K562 (cell line): ENCODE data around the gene EXOC7. TPM values are rescaled to one million over a fixed set of nuclear protein-coding genes. Genes with fewer than 3 reads are reported as not detected.

Experiments
- HDAC6 ChIP-seq: IDR thresholded peaks from 2 replicates; pipeline ENCODE4 v1.6.1; 2012; ENCODE audit warnings: low read depth, mild to moderate bottlenecking, control low read depth, inconsistent platforms, low read length, moderate library complexity
- NRF1 ChIP-seq, 2 experiments: fragments of 450-650 bp; IDR thresholded peaks in 1 of 2; conservative IDR thresholded peaks in 1 of 2; 2 replicates each; pipeline ENCODE4 v1.6.1; 2014; ENCODE audit warnings: mild to moderate bottlenecking in 2 of 2
- RFX1 ChIP-seq: fragments of 450-650 bp; IDR thresholded peaks from 2 replicates; pipeline ENCODE4 v1.6.1; 2016; ENCODE audit warnings: mild to moderate bottlenecking, moderate library complexity
- ZC3H8 ChIP-seq: fragments of 450-650 bp; IDR thresholded peaks from 2 replicates; pipeline ENCODE4 v1.6.1; 2017
- ZNF184 ChIP-seq: sonication (generic); formaldehyde crosslinking; IDR thresholded peaks from 2 replicates; pipeline ENCODE4 v1.5.0; 2020; ENCODE audit warnings: missing genetic modification reagents
- polyA plus RNA-seq, 8 experiments: library from polyadenylated mRNA; depleted of rRNA in 4 of 8; stranded (reverse) in 5 of 8; unstranded in 3 of 8; fragments of >200 nt; fragmentation: Nextera tagmentation in 2 of 8; fragmentation: Illumina TruSeq in 1 of 8; extraction: Ambion mirVana in 2 of 8; extraction: Trizol in 1 of 8; gene quantifications; 2 replicates each; pipeline versions ENCODE4 v1.2.1 to v1.2.3, GENCODE V29; 2011 to 2014; ENCODE audit warnings: inconsistent platforms in 1 of 8, missing spikeins in 1 of 8
- total RNA-seq, 7 experiments: library from RNA; depleted of rRNA in 6 of 7; stranded (reverse); fragments of >200 nt in 6 of 7; fragmentation: Illumina TruSeq in 2 of 7; extraction: Trizol in 2 of 7; gene quantifications; 2 replicates each; pipeline versions ENCODE4 v1.2.1 to v1.2.3, GENCODE V29; 2011 to 2021; ENCODE audit warnings: low replicate concordance in 1 of 7
- TF ChIP-seq, protein P1 (sequence below): fragments of 200-800 bp; sonication (Bioruptor generic); IDR thresholded peaks from 2 replicates; pipeline ENCODE4 v1.6.1; 2016; ENCODE audit warnings: missing genetic modification characterization, missing compliant biosample characterization

Gene EXOC7
- total and polyA plus RNA-seq, 9 of the 15 experiments (the other 6 are each of a cell fraction or from before 2014, with no cell fraction given) = 18.6 to 57.0 (median 35.0) TPM

DNA sequence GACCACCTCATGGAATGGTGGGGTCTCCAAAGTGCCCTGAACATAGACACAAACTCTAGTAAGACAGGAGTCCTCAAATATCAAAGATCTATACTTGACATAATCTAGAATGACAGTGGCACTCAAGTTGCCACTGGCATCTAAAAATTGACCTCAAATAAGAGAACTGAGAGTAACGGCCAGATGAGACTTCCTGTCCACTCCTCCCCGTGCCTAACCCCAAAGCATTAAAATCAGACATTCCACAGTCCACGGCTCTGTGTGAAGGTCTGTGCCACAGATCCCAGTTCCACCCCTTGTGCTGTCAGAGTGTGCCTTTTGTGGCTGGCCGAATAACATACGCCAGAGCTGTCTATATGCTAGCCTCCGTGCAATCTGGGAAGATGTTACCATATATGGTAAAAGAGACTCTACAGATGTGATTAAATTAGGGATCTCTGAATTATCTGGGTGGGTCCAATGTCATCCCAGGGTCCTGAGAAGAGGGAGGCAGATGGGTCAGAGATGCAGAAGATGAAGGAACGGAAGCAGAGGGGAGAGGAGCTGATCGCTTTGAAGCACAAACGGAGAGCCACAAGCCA lies 55.5 kb downstream of the EXOC7 start (continued):
- TF ChIP-seq, protein P1, sequence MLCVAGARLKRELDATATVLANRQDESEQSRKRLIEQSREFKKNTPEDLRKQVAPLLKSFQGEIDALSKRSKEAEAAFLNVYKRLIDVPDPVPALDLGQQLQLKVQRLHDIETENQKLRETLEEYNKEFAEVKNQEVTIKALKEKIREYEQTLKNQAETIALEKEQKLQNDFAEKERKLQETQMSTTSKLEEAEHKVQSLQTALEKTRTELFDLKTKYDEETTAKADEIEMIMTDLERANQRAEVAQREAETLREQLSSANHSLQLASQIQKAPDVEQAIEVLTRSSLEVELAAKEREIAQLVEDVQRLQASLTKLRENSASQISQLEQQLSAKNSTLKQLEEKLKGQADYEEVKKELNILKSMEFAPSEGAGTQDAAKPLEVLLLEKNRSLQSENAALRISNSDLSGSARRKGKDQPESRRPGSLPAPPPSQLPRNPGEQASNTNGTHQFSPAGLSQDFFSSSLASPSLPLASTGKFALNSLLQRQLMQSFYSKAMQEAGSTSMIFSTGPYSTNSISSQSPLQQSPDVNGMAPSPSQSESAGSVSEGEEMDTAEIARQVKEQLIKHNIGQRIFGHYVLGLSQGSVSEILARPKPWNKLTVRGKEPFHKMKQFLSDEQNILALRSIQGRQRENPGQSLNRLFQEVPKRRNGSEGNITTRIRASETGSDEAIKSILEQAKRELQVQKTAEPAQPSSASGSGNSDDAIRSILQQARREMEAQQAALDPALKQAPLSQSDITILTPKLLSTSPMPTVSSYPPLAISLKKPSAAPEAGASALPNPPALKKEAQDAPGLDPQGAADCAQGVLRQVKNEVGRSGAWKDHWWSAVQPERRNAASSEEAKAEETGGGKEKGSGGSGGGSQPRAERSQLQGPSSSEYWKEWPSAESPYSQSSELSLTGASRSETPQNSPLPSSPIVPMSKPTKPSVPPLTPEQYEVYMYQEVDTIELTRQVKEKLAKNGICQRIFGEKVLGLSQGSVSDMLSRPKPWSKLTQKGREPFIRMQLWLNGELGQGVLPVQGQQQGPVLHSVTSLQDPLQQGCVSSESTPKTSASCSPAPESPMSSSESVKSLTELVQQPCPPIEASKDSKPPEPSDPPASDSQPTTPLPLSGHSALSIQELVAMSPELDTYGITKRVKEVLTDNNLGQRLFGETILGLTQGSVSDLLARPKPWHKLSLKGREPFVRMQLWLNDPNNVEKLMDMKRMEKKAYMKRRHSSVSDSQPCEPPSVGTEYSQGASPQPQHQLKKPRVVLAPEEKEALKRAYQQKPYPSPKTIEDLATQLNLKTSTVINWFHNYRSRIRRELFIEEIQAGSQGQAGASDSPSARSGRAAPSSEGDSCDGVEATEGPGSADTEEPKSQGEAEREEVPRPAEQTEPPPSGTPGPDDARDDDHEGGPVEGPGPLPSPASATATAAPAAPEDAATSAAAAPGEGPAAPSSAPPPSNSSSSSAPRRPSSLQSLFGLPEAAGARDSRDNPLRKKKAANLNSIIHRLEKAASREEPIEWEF (CRISPR knock-in tag) = no peak
- TF ChIP-seq HDAC6 (no peak), ZNF184 (no peak), NRF1 (conservative IDR thresholded peaks at IDR 0.05 in 1 of 2, IDR thresholded peaks at IDR 0.05 in 1 of 2) (no peak), RFX1 (no peak), ZC3H8 (no peak)
